ENCODE results near the gene CLEC18C. TPM values are rescaled to one million over a fixed set of nuclear protein-coding genes. Genes with fewer than 3 reads are reported as not detected.
A peak's percentile ranks its signal among the peaks of the same experiment; 100 is the strongest.
"Not testable (repeated sequence)": the region's sequence is repeated elsewhere in the genome, so short reads cannot be mapped to it uniquely, and the experiment has no call there.

CLEC18C gene
- total RNA-seq, 2 donors from 2014 or later = 0.35 to 0.84 TPM

- ATAC-seq (replicated peaks in 1 of 2); H3K4me3 Mint-ChIP-seq; H3K9me3 Mint-ChIP-seq; H3K27ac Mint-ChIP-seq; H3K36me3 Mint-ChIP-seq (ENCODE audit: insufficient read depth in 2 of 2); H3K4me1 Mint-ChIP-seq (ENCODE audit: low read depth); H3K27me3 Mint-ChIP-seq (ENCODE audit: low read depth); DNase-seq: not testable (repeated sequence)
These were observed 29.9 kb downstream of the CLEC18C start for GRCh38 chr16:70203508-70203907.

- not testable (repeated sequence) for ATAC-seq (replicated peaks in 1 of 2); H3K9me3 Mint-ChIP-seq; H3K27ac Mint-ChIP-seq; H3K27me3 Mint-ChIP-seq (ENCODE audit: low read depth); DNase-seq; H3K4me1 Mint-ChIP-seq (ENCODE audit: low read depth); H3K36me3 Mint-ChIP-seq (ENCODE audit: insufficient read depth in 2 of 2); H3K4me3 Mint-ChIP-seq
These were observed 30.4 kb downstream of the CLEC18C start for GRCh38 chr16:70204010-70204409.

GRCh38 chr16:70204668-70205405, 31.2 kb downstream of the CLEC18C start:
- H3K9me3 Mint-ChIP-seq; H3K4me1 Mint-ChIP-seq (ENCODE audit: low read depth); H3K27me3 Mint-ChIP-seq (ENCODE audit: low read depth); DNase-seq; H3K4me3 Mint-ChIP-seq; H3K27ac Mint-ChIP-seq; ATAC-seq (replicated peaks in 1 of 2): not testable (repeated sequence)
- peaks cover 6 to 12% of the 10 kb centered on the region in 2 donors for H3K36me3 Mint-ChIP-seq (ENCODE audit: insufficient read depth in 2 of 2)

GRCh38 chr16:70206382-70206781, 32.8 kb downstream of the CLEC18C start:
- H3K27ac Mint-ChIP-seq; H3K9me3 Mint-ChIP-seq; H3K27me3 Mint-ChIP-seq (ENCODE audit: low read depth); H3K4me3 Mint-ChIP-seq; H3K4me1 Mint-ChIP-seq (ENCODE audit: low read depth); ATAC-seq (replicated peaks in 1 of 2); DNase-seq: not testable (repeated sequence)
- H3K36me3 Mint-ChIP-seq (ENCODE audit: insufficient read depth in 2 of 2) = peaks cover 8 to 13% of the 10 kb centered on the region in 2 donors

- not testable (repeated sequence) for H3K9me3 Mint-ChIP-seq; H3K27ac Mint-ChIP-seq; ATAC-seq (replicated peaks in 1 of 2)
These were observed 45.0 kb downstream of the CLEC18C start for GRCh38 chr16:70218586-70218985.

GRCh38 chr16:70222574-70222973, 49.0 kb downstream of the CLEC18C start:
- H3K27me3 Mint-ChIP-seq (ENCODE audit: low read depth); ATAC-seq (replicated peaks in 1 of 2); H3K9me3 Mint-ChIP-seq; H3K36me3 Mint-ChIP-seq (ENCODE audit: insufficient read depth in 2 of 2): not testable (repeated sequence)
- peak overlapping the region; percentile 82 for H3K27ac Mint-ChIP-seq
- peak in 1 of 2 donors; percentile 2 for DNase-seq
- H3K4me1 Mint-ChIP-seq (ENCODE audit: low read depth) = peaks cover 15% of the 10 kb centered on the region
- H3K4me3 Mint-ChIP-seq = peak overlapping the region in 1 of 2 donors; percentile 5

More at GRCh38 chr16:70218586-70218985, 45.0 kb downstream of the CLEC18C start:
- H3K4me1 Mint-ChIP-seq (ENCODE audit: low read depth) = peaks cover 15% of the 10 kb centered on the region
- H3K27me3 Mint-ChIP-seq (ENCODE audit: low read depth); DNase-seq; H3K4me3 Mint-ChIP-seq; H3K36me3 Mint-ChIP-seq (ENCODE audit: insufficient read depth in 2 of 2): not testable (repeated sequence)

GRCh38 chr16:70223216-70223615, 49.6 kb downstream of the CLEC18C start:
- not testable (repeated sequence) for H3K27me3 Mint-ChIP-seq (ENCODE audit: low read depth); H3K9me3 Mint-ChIP-seq; ATAC-seq (replicated peaks in 1 of 2); DNase-seq
- Mint-ChIP-seq H3K4me1 (ENCODE audit: low read depth) (peaks cover 15% of the 10 kb centered on the region), H3K4me3 (peak overlapping the region in 1 of 2 donors; percentile 15), H3K27ac (peak overlapping the region; percentile 89), H3K36me3 (ENCODE audit: insufficient read depth in 2 of 2) (peaks cover 4 to 13% of the 10 kb centered on the region in 2 donors)

- peaks cover 15% of the 10 kb centered on the region for H3K4me1 Mint-ChIP-seq (ENCODE audit: low read depth)
- H3K36me3 Mint-ChIP-seq (ENCODE audit: insufficient read depth in 2 of 2) = peaks cover 4 to 13% of the 10 kb centered on the region in 2 donors
- H3K4me3 Mint-ChIP-seq; H3K27me3 Mint-ChIP-seq (ENCODE audit: low read depth); ATAC-seq (replicated peaks in 1 of 2); H3K9me3 Mint-ChIP-seq; DNase-seq: not testable (repeated sequence)
- H3K27ac Mint-ChIP-seq = peak overlapping the region; percentile 89
These were observed 50.5 kb downstream of the CLEC18C start for GRCh38 chr16:70223971-70224513.

GRCh38 chr16:70224645-70225044, 51.1 kb downstream of the CLEC18C start:
- ATAC-seq (replicated peaks in 1 of 2); DNase-seq; H3K9me3 Mint-ChIP-seq; H3K4me3 Mint-ChIP-seq; H3K27me3 Mint-ChIP-seq (ENCODE audit: low read depth); H3K27ac Mint-ChIP-seq: not testable (repeated sequence)
- H3K36me3 Mint-ChIP-seq (ENCODE audit: insufficient read depth in 2 of 2) = peaks cover 4 to 13% of the 10 kb centered on the region in 2 donors
- peaks cover 15% of the 10 kb centered on the region for H3K4me1 Mint-ChIP-seq (ENCODE audit: low read depth)

GRCh38 chr16:70225430-70225829, 51.8 kb downstream of the CLEC18C start:
- peaks cover 4 to 13% of the 10 kb centered on the region in 2 donors for H3K36me3 Mint-ChIP-seq (ENCODE audit: insufficient read depth in 2 of 2)
- ATAC-seq (replicated peaks in 1 of 2); H3K27ac Mint-ChIP-seq; H3K27me3 Mint-ChIP-seq (ENCODE audit: low read depth); H3K9me3 Mint-ChIP-seq; DNase-seq; H3K4me3 Mint-ChIP-seq: not testable (repeated sequence)
- peaks cover 15% of the 10 kb centered on the region for H3K4me1 Mint-ChIP-seq (ENCODE audit: low read depth)

- not testable (repeated sequence) for ATAC-seq (replicated peaks in 1 of 2); H3K9me3 Mint-ChIP-seq; DNase-seq; H3K27me3 Mint-ChIP-seq (ENCODE audit: low read depth)
- peak overlapping the region in 1 of 2 donors; percentile 17 for H3K4me3 Mint-ChIP-seq
- H3K27ac Mint-ChIP-seq = peak overlapping the region; percentile 88
- peaks cover 15% of the 10 kb centered on the region for H3K4me1 Mint-ChIP-seq (ENCODE audit: low read depth)
- H3K36me3 Mint-ChIP-seq (ENCODE audit: insufficient read depth in 2 of 2) = peaks cover 3 to 13% of the 10 kb centered on the region in 2 donors
These were observed 52.4 kb downstream of the CLEC18C start for GRCh38 chr16:70226024-70226423.

- H3K36me3 Mint-ChIP-seq (ENCODE audit: insufficient read depth in 2 of 2) = peaks cover 0 to 19% of the 10 kb centered on the region in 2 donors
These were observed 58.2 kb downstream of the CLEC18C start for GRCh38 chr16:70231831-70232230.

More at GRCh38 chr16:70231831-70232230, 58.2 kb downstream of the CLEC18C start:
- not testable (repeated sequence) for ATAC-seq (replicated peaks in 1 of 2); H3K27me3 Mint-ChIP-seq (ENCODE audit: low read depth); H3K4me3 Mint-ChIP-seq; H3K4me1 Mint-ChIP-seq (ENCODE audit: low read depth); DNase-seq; H3K27ac Mint-ChIP-seq; H3K9me3 Mint-ChIP-seq

Data from activated T-cell treated with anti-CD3 and anti-CD28 coated beads, Interleukin-2, amount 50 U/mL, for 72 hours (primary cell).